HG03469 (cell line): Measurements from ENCODE around the gene CROT.

Experiments used
- ATAC-seq: cut with Tn5 transposase; IDR thresholded peaks from one replicate; pipeline ENCODE4 v1.9.1; 2021; ENCODE audit warnings: mild to moderate bottlenecking, moderate library complexity, moderate number of reproducible peaks; ENCODE audit not compliant: unreplicated experiment

Gene CROT

GRCh38 chr7:87413951-87414793, 68.7 kb downstream of the CROT start:
- ATAC-seq, result no peak

- ATAC-seq, result no peak
These were observed 69.3 kb downstream of the CROT start for GRCh38 chr7:87414794-87415188.

DNA sequence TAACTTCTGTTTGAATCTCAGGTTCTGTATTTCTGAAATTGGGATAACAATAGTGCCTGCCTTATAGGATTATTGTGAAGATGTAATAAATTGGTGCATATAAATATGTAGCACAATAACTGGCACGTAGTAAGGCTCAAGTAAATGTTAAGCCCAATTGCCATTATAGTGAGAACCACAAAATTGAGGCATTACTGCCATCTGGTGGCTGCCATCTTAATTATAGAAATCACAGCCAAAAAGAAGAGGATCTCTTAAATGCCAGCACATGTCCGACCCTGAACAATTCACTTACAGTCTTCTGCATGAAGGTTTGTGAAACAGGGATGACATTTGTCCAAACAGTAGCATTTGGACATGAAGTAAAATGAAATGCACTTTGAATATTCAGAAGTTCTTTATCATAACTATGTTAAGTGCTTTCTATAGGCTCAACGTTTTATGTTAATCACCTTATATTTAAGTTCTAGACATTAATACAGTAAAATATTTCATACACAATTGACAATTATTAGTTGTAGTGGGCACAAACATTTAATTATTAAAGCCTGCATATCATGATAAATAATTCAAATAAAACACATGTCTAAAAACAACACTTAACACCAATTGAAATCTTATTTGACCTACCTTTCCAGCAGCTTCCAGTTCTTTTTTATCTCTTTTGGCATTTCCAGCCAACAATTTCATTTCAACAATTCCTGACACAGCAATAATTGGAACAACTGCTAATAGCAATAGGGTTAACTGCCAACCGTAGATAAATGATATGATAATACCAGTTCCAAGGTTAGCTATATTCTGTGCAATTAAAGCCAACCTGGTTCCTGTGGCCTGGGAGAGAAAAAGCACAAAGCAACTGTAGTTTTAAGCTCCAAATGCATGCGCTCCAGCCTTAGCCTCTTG, 71.5 kb downstream of the CROT start:
- ATAC-seq, result peak; percentile 74

DNA sequence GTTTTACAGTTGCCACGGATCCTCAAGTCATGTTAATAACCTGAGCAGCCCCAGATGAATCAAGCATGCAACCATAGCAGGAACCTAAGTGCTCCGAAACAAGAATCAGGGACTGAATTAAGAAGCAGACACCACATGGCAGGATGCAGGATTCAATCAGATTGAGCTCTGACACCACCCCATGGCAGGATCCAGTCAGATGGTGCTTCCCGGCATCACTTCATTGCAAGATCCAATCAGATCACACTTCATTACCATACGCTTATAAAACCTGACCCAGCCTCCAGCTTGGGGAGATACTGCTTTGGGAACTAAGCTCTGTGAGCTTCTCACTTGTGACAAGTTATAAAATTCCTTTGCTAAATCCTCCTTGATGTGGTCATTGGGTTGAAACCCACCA, 74.7 kb downstream of the CROT start:
- ATAC-seq, result no peak

GRCh38 chr7:87424075-87424474, 78.6 kb downstream of the CROT start:
- no peak for ATAC-seq

DNA sequence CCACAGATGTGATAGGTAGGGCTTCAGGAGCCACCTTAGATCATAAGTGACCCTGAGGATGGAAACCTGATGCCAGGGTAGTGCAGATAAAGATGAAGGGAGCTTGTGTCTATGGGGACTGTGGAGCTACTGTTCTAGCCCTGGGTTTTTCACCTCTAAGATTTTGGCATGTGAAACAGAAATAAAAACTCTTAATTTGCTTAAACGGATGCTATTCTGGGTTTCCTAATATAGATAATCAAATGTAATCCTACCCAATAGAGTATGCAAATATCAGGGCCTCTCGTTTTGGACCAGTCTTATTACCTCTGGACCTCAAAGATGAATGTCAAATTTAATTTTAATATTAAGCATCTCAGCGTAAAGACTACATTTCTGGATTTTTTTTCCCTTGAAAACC, 80.7 kb downstream of the CROT start:
- ATAC-seq, result peak; percentile 71

- ATAC-seq, result no peak
These were observed 81.8 kb downstream of the CROT start for GRCh38 chr7:87427288-87427687.

- ATAC-seq, result no peak
These were observed 87.1 kb downstream of the CROT start for GRCh38 chr7:87432536-87432935.

DNA sequence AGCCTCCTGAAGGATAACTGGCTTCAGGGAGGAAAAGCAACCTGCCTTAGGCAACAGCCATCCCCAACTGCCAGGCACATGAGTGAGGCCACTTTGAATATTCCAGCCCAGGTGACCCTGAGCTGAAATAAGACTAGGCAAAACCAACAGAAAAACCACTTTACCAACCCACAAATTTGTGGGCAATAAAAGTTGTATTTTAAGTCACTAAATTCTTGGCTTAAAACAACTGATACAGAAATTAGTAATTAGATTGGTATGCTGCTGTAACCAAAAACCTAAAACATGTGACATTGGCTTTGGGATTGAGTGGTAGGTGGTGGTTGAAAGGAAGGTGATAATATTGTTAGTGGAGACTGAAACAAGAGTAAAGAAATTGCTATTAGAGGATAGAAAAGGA, 90.1 kb downstream of the CROT start:
- no peak for ATAC-seq

DNA sequence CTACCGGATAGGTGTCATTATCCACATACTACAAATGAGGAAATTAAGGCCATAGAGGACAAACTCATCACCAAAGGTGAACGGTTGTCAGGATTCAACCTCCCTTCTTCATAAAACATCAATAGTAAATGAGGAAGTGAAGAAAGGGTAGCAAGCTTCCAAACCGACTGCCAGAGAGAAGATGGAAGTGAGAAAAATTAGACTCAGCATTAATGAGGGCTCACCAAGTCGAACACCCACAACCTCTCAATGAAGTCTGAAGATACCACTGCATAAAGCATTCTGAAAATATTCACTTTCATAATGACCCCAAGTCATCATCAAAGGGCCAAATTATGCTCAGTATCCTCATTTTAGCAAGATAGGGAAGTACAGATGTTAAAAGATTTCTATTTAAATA, 100.4 kb downstream of the CROT start:
- ATAC-seq, result peak; percentile 95

DNA sequence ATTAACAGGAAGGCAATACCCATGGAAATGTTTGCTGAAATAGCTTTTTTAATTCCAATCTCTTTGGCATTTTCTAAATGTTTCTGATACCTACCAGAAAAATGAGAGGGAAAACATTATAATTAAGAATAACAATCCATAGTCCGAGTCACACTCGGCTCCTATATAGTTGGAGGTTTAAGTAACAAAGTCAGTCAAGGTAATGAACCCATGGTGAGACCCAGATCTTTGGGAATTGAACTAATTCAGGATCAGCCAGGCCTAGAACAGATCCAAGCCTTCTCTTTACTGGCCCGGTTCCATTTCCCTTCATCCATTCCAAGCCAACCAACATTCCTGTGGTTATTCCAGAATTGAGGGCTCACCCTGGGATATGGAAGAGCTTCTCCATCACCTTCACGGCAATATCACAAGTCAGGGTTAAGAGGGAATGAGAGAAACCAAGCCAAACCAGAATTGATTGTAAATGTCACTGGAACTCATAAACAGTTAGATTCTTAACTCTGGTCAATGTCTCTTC, 101.7 kb downstream of the CROT start:
- ATAC-seq, result no peak

GRCh38 chr7:87448388-87448787, 102.9 kb downstream of the CROT start:
- ATAC-seq, result no peak
